ENCODE measurements around the gene GOLGA6C. TPM values are rescaled to one million over a fixed set of nuclear protein-coding genes. Genes with fewer than 3 reads are reported as not detected.
"Not testable (repeated sequence)": the region's sequence is repeated elsewhere in the genome, so short reads cannot be mapped to it uniquely, and the experiment has no call there.

Gene GOLGA6C
- total RNA-seq, 1 experiment from 2014 or later = not detected

GRCh38 chr15:75299311-75299688 is 41.2 kb downstream of the GOLGA6C start:
- not testable (repeated sequence) for H3K4me2 ChIP-seq (ENCODE audit: insufficient read depth, insufficient read length, low read length); H2BK12ac ChIP-seq (ENCODE audit: insufficient read length, low read depth, low read length)
- no CpG with 5 or more reads among the region's 6 CpGs for WGBS (ENCODE audit: extremely low coverage, insufficient read length, low lambda C conversion rate)

GRCh38 chr15:75300026-75300425 is 41.9 kb downstream of the GOLGA6C start:
- H3K9me3 Mint-ChIP-seq; H3K36me3 Mint-ChIP-seq (ENCODE audit: insufficient read depth in 1 of 3, low read depth in 3 of 3); H4K91ac ChIP-seq (ENCODE audit: insufficient read length, low read depth, low read length); H3K23me2 ChIP-seq (ENCODE audit: insufficient read length, low read depth, low read length, poor library complexity, severe bottlenecking); H3K56ac ChIP-seq (ENCODE audit: insufficient read length, low read depth, low read length); H3K27me3 Mint-ChIP-seq (ENCODE audit: low read depth); H3K9ac ChIP-seq (ENCODE audit: extremely low read depth, insufficient read length, low read length); H3K9me3 ChIP-seq (ENCODE audit: control insufficient read depth, low read depth, low read length); H3K79me2 ChIP-seq (ENCODE audit: insufficient read depth, low read length); H3K14ac ChIP-seq (ENCODE audit: insufficient read depth, low read length); H2AFZ ChIP-seq (ENCODE audit: low read length); DNase-seq; H4K5ac ChIP-seq (ENCODE audit: insufficient read length, low read depth, low read length); H3K27ac ChIP-seq (ENCODE audit: insufficient read length, low read depth, low read length); H3K18ac ChIP-seq (ENCODE audit: insufficient read length, low read depth, low read length); H3K4me3 Mint-ChIP-seq; H4K20me1 ChIP-seq (ENCODE audit: control insufficient read depth, insufficient read depth, insufficient read length); H2BK5ac ChIP-seq (ENCODE audit: insufficient read length, low read length); H3K23ac ChIP-seq (ENCODE audit: insufficient read length, low read depth, low read length); H2AK5ac ChIP-seq (ENCODE audit: insufficient read length, low read length); H2BK20ac ChIP-seq (ENCODE audit: low read depth, low read length, poor library complexity, severe bottlenecking); H3K4me2 ChIP-seq (ENCODE audit: insufficient read depth, insufficient read length, low read length); H2BK12ac ChIP-seq (ENCODE audit: insufficient read length, low read depth, low read length); H3T11ph ChIP-seq (ENCODE audit: low read length); H3K79me1 ChIP-seq (ENCODE audit: insufficient read depth, low read depth, low read length, poor library complexity, severe bottlenecking); H3K4me1 Mint-ChIP-seq; H4K8ac ChIP-seq (replicated peaks; ENCODE audit: insufficient read length, low read depth, low read length); H3K4ac ChIP-seq (ENCODE audit: low read depth, low read length); H3K27me3 ChIP-seq (ENCODE audit: insufficient read depth, low read length); H2BK120ac ChIP-seq (ENCODE audit: low read depth, low read length, poor library complexity, severe bottlenecking); H3K4me1 ChIP-seq (ENCODE audit: insufficient read depth, low read length); H2BK15ac ChIP-seq (ENCODE audit: low read depth, low read length): not testable (repeated sequence)
- H3K27ac Mint-ChIP-seq = peak overlapping the region in 2 of 3 experiments; percentile 41 to 76; a peak in 2 of 7 replicates
- no CpG with 5 or more reads among the region's 6 CpGs for WGBS (ENCODE audit: extremely low coverage, insufficient read length, low lambda C conversion rate)

More at GRCh38 chr15:75299311-75299688, 41.2 kb downstream of the GOLGA6C start:
- not testable (repeated sequence) for H3T11ph ChIP-seq (ENCODE audit: low read length); H3K56ac ChIP-seq (ENCODE audit: insufficient read length, low read depth, low read length); H3K4me1 Mint-ChIP-seq; H3K9me3 Mint-ChIP-seq; H3K18ac ChIP-seq (ENCODE audit: insufficient read length, low read depth, low read length); H3K9ac ChIP-seq (ENCODE audit: extremely low read depth, insufficient read length, low read length); H4K8ac ChIP-seq (replicated peaks; ENCODE audit: insufficient read length, low read depth, low read length); H2AFZ ChIP-seq (ENCODE audit: low read length); H3K79me2 ChIP-seq (ENCODE audit: insufficient read depth, low read length); H4K5ac ChIP-seq (ENCODE audit: insufficient read length, low read depth, low read length); H2BK15ac ChIP-seq (ENCODE audit: low read depth, low read length); H3K36me3 Mint-ChIP-seq (ENCODE audit: insufficient read depth in 1 of 3, low read depth in 3 of 3); H3K79me1 ChIP-seq (ENCODE audit: insufficient read depth, low read depth, low read length, poor library complexity, severe bottlenecking); H2BK120ac ChIP-seq (ENCODE audit: low read depth, low read length, poor library complexity, severe bottlenecking); H2BK20ac ChIP-seq (ENCODE audit: low read depth, low read length, poor library complexity, severe bottlenecking); H4K91ac ChIP-seq (ENCODE audit: insufficient read length, low read depth, low read length); H3K4me3 Mint-ChIP-seq; H3K23ac ChIP-seq (ENCODE audit: insufficient read length, low read depth, low read length); H3K27me3 ChIP-seq (ENCODE audit: insufficient read depth, low read length); H3K27ac ChIP-seq (ENCODE audit: insufficient read length, low read depth, low read length); H2AK5ac ChIP-seq (ENCODE audit: insufficient read length, low read length); H3K23me2 ChIP-seq (ENCODE audit: insufficient read length, low read depth, low read length, poor library complexity, severe bottlenecking); H3K14ac ChIP-seq (ENCODE audit: insufficient read depth, low read length); H3K4me1 ChIP-seq (ENCODE audit: insufficient read depth, low read length); DNase-seq; H3K27me3 Mint-ChIP-seq (ENCODE audit: low read depth); H3K4ac ChIP-seq (ENCODE audit: low read depth, low read length); H3K9me3 ChIP-seq (ENCODE audit: control insufficient read depth, low read depth, low read length); H4K20me1 ChIP-seq (ENCODE audit: control insufficient read depth, insufficient read depth, insufficient read length); H2BK5ac ChIP-seq (ENCODE audit: insufficient read length, low read length)
- TF ChIP-seq CTCF (conservative IDR thresholded peaks at IDR 0.05) = peak; percentile 67
- peak overlapping the region in 1 of 3 experiments; percentile 79; a peak in 1 of 7 replicates for H3K27ac Mint-ChIP-seq

Measured in H9 (cell line).